ENCODE measurements around the gene KRTAP6-2. TPM values are rescaled to one million over a fixed set of nuclear protein-coding genes. Genes with fewer than 3 reads are reported as not detected.

The KRTAP6-2 gene
- total RNA-seq, 2 experiments from 2014 or later = not detected

DNA sequence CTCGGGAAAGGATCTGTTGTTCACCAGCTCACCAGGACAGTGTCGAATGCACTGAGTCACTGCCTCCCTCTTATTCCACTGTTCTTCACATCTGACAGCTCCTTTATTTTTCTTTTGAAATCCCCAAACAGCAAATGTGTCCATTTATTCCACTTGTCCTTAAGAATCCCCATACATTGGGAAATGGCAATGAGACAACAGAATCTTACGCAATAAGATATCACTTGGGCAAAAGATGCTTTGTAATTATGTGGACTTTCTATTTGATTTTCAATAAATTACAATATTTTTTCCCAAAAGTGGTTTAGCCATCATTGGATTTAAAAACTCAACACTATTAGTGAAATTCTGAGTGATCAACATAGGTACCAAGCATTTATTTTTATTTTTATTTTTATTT is 40.0 kb upstream of the KRTAP6-2 start:
- TF ChIP-seq, protein P1, sequence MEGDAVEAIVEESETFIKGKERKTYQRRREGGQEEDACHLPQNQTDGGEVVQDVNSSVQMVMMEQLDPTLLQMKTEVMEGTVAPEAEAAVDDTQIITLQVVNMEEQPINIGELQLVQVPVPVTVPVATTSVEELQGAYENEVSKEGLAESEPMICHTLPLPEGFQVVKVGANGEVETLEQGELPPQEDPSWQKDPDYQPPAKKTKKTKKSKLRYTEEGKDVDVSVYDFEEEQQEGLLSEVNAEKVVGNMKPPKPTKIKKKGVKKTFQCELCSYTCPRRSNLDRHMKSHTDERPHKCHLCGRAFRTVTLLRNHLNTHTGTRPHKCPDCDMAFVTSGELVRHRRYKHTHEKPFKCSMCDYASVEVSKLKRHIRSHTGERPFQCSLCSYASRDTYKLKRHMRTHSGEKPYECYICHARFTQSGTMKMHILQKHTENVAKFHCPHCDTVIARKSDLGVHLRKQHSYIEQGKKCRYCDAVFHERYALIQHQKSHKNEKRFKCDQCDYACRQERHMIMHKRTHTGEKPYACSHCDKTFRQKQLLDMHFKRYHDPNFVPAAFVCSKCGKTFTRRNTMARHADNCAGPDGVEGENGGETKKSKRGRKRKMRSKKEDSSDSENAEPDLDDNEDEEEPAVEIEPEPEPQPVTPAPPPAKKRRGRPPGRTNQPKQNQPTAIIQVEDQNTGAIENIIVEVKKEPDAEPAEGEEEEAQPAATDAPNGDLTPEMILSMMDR (conservative IDR thresholded peaks at IDR 0.05; ENCODE audit: low read length) = no peak
- TF ChIP-seq EZH2phosphoT487 (IDR thresholded peaks at IDR 0.05; ENCODE audit: borderline replicate concordance, low read depth, low read length) = no peak

GRCh38 chr21:30634906-30635305 is 36.2 kb upstream of the KRTAP6-2 start, which contains the start of gene KRTAP20-2:
TSS of gene KRTAP20-2 (plus strand) at chr21:30635206. CDS start at chr21:30635264, 58 bp downstream.
- H3K4me1 ChIP-seq (ENCODE audit: insufficient read depth, low read length, poor library complexity, severe bottlenecking) = no peaks in the 10 kb centered on the region
- ChIA-PET CTCF (ENCODE audit: unreplicated experiment) (no interaction called here), POLR2A (interaction anchor here (0.6 kb wide), 1 partner anchor 91 kb away, joined by 3 read pairs; no protein-coding TSS in a partner anchor)
- H3K4me3 ChIP-seq (ENCODE audit: low read depth, low read length, poor library complexity, severe bottlenecking) = no peak within 1 kb of the TSS
- H3K36me3 ChIP-seq (ENCODE audit: insufficient read depth, low read length) = no peaks in the 10 kb centered on the region
- no peak within 1 kb of the TSS for H3K27ac ChIP-seq (ENCODE audit: low read depth, low read length, poor library complexity, severe bottlenecking)
- no peak within 1 kb of the TSS for H3K4me2 ChIP-seq (ENCODE audit: low read length)
- no peak within 1 kb of the TSS for H2AFZ ChIP-seq (ENCODE audit: low read length)
- H3K9me3 ChIP-seq (ENCODE audit: low read length) = no peaks in the 10 kb centered on the region
- BruUV-seq (replicated peaks) = no TSS peak
- DNase-seq (ENCODE audit: low spot score) = no peak
- no peaks in the 10 kb centered on the region for H3K9me2 ChIP-seq (ENCODE audit: insufficient read depth, low read length)
- H4K20me1 ChIP-seq (ENCODE audit: insufficient read depth, low read length) = no peaks in the 10 kb centered on the region
- intact Hi-C loops (cut with micrococcal nuclease; ENCODE audit: unreplicated experiment) = no loop called here
- TF ChIP-seq, protein P1 (conservative IDR thresholded peaks at IDR 0.05; ENCODE audit: low read length) = no peak
- TF ChIP-seq EZH2phosphoT487 (IDR thresholded peaks at IDR 0.05; ENCODE audit: borderline replicate concordance, low read depth, low read length) = no peak
- no peaks in the 10 kb centered on the region for H3K79me2 ChIP-seq (ENCODE audit: insufficient read depth, low read depth, low read length)

More for the DNA sequence above, 40.0 kb upstream of the KRTAP6-2 start:
- no peak for DNase-seq (ENCODE audit: low spot score)
- BruUV-seq (replicated peaks) = no TSS peak
- H3K4me2 ChIP-seq (ENCODE audit: low read length) = no peak overlapping the region
- CTCF ChIA-PET (ENCODE audit: unreplicated experiment) = no interaction called here
- H3K27ac ChIP-seq (ENCODE audit: low read depth, low read length, poor library complexity, severe bottlenecking) = no peak overlapping the region
- no peaks in the 10 kb centered on the region for H4K20me1 ChIP-seq (ENCODE audit: insufficient read depth, low read length)
- intact Hi-C loops (cut with micrococcal nuclease; ENCODE audit: unreplicated experiment) = no loop called here
- H3K79me2 ChIP-seq (ENCODE audit: insufficient read depth, low read depth, low read length) = no peaks in the 10 kb centered on the region
- no peaks in the 10 kb centered on the region for H3K9me3 ChIP-seq (ENCODE audit: low read length)
- H3K4me1 ChIP-seq (ENCODE audit: insufficient read depth, low read length, poor library complexity, severe bottlenecking) = no peaks in the 10 kb centered on the region
- no peak overlapping the region for H2AFZ ChIP-seq (ENCODE audit: low read length)
- POLR2A ChIA-PET = no interaction called here
- H3K36me3 ChIP-seq (ENCODE audit: insufficient read depth, low read length) = no peaks in the 10 kb centered on the region
- H3K4me3 ChIP-seq (ENCODE audit: low read depth, low read length, poor library complexity, severe bottlenecking) = no peak overlapping the region
- no peaks in the 10 kb centered on the region for H3K9me2 ChIP-seq (ENCODE audit: insufficient read depth, low read length)

DNA sequence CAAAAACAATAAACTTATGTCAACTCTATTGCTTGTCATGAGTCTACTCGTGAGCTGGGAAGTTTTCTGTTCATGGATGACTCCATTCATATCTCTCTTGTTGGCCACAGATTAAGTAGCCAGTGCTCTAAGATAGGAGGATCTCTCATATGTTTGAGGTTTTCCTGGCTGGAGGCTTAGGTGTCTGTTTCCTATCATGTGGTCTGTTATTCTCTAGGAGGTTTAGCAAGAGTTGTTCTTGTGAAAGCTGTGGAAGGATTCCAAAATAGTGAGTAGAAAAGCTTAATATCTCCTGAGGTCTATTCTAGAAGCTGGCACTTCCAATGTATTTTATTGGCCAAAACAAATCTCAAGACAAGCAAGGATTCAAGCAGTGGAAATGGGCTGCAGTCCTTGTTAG is 30.5 kb upstream of the KRTAP6-2 start:
- intact Hi-C loops (cut with micrococcal nuclease; ENCODE audit: unreplicated experiment) = no loop called here
- H2AFZ ChIP-seq (ENCODE audit: low read length) = no peak overlapping the region
- H3K4me1 ChIP-seq (ENCODE audit: insufficient read depth, low read length, poor library complexity, severe bottlenecking) = no peaks in the 10 kb centered on the region
- TF ChIP-seq, protein P1 (conservative IDR thresholded peaks at IDR 0.05; ENCODE audit: low read length) = no peak
- no peak for TF ChIP-seq EZH2phosphoT487 (IDR thresholded peaks at IDR 0.05; ENCODE audit: borderline replicate concordance, low read depth, low read length)
- BruUV-seq (replicated peaks) = no TSS peak
- no peaks in the 10 kb centered on the region for H3K36me3 ChIP-seq (ENCODE audit: insufficient read depth, low read length)
- no peaks in the 10 kb centered on the region for H3K79me2 ChIP-seq (ENCODE audit: insufficient read depth, low read depth, low read length)
- H3K27ac ChIP-seq (ENCODE audit: low read depth, low read length, poor library complexity, severe bottlenecking) = no peak overlapping the region
- H3K4me3 ChIP-seq (ENCODE audit: low read depth, low read length, poor library complexity, severe bottlenecking) = no peak overlapping the region
- ChIA-PET POLR2A (no interaction called here), CTCF (ENCODE audit: unreplicated experiment) (no interaction called here)
- DNase-seq (ENCODE audit: low spot score) = no peak
- peaks cover 8% of the 10 kb centered on the region; the same call in 1 of the 2 replicates for H3K9me3 ChIP-seq (ENCODE audit: low read length)
- H3K9me2 ChIP-seq (ENCODE audit: insufficient read depth, low read length) = no peaks in the 10 kb centered on the region
- H4K20me1 ChIP-seq (ENCODE audit: insufficient read depth, low read length) = no peaks in the 10 kb centered on the region
- H3K4me2 ChIP-seq (ENCODE audit: low read length) = no peak overlapping the region
